DMS153 (cell line): ENCODE results near the gene TMEM117.

Experiments used
- DNase-seq: peaks from one replicate; lab custom pipeline; 2025; lab: John Stamatoyannopoulos, UW

TMEM117 gene

GRCh38 chr12:43964033-43964432 is 128.2 kb downstream of the TMEM117 start:
- DNase-seq, result no peak

GRCh38 chr12:43964961-43965360 is 129.1 kb downstream of the TMEM117 start:
- DNase-seq, result no peak

GRCh38 chr12:43965899-43966298 is 130.0 kb downstream of the TMEM117 start:
- DNase-seq, result no peak

GRCh38 chr12:43968736-43969135 is 132.9 kb downstream of the TMEM117 start:
- DNase-seq, result no peak

- DNase-seq, result no peak
Measured at GRCh38 chr12:43969882-43970281, 134.0 kb downstream of the TMEM117 start.

- no peak for DNase-seq
Measured at GRCh38 chr12:43973385-43973784, 137.5 kb downstream of the TMEM117 start.

GRCh38 chr12:43973993-43974392 is 138.1 kb downstream of the TMEM117 start:
- DNase-seq, result no peak

GRCh38 chr12:43976027-43976426 is 140.1 kb downstream of the TMEM117 start:
- DNase-seq, result no peak

- DNase-seq, result no peak
Measured at GRCh38 chr12:43978556-43978955, 142.7 kb downstream of the TMEM117 start.

- DNase-seq, result no peak
Measured at GRCh38 chr12:43979450-43979849, 143.6 kb downstream of the TMEM117 start.

- DNase-seq, result no peak
Measured at GRCh38 chr12:43980627-43981191, 144.8 kb downstream of the TMEM117 start.

GRCh38 chr12:43981726-43982125 is 145.8 kb downstream of the TMEM117 start:
- DNase-seq, result no peak

- no peak for DNase-seq
Measured at GRCh38 chr12:43982544-43982943, 146.7 kb downstream of the TMEM117 start.

GRCh38 chr12:43988838-43989560 is 153.1 kb downstream of the TMEM117 start:
- no peak for DNase-seq

GRCh38 chr12:43992856-43993255 is 157.0 kb downstream of the TMEM117 start:
- DNase-seq, result no peak

GRCh38 chr12:44000309-44000952 is 164.6 kb downstream of the TMEM117 start:
- DNase-seq, result no peak

- no peak for DNase-seq
Measured at GRCh38 chr12:44002607-44003006, 166.7 kb downstream of the TMEM117 start.

GRCh38 chr12:44003721-44004120 is 167.8 kb downstream of the TMEM117 start:
- no peak for DNase-seq

GRCh38 chr12:44015333-44015941 is 179.6 kb downstream of the TMEM117 start:
- peak; percentile 51 for DNase-seq

GRCh38 chr12:44017216-44017615 is 181.3 kb downstream of the TMEM117 start:
- no peak for DNase-seq

GRCh38 chr12:44019118-44019517 is 183.2 kb downstream of the TMEM117 start:
- DNase-seq, result no peak

- no peak for DNase-seq
Measured at GRCh38 chr12:44020555-44020954, 184.7 kb downstream of the TMEM117 start.

- DNase-seq, result no peak
Measured at GRCh38 chr12:44021471-44021971, 185.6 kb downstream of the TMEM117 start.
